ENCODE data around the gene ARHGEF4.

Gene ARHGEF4

GRCh38 chr2:130818809-130819208, 17.9 kb upstream of the ARHGEF4 start:
- no peak for DNase-seq

GRCh38 chr2:130819226-130819607, 17.5 kb upstream of the ARHGEF4 start:
- DNase-seq = no peak

- no peak for DNase-seq
These were observed 17.0 kb upstream of the ARHGEF4 start for GRCh38 chr2:130819608-130820278.

DNA sequence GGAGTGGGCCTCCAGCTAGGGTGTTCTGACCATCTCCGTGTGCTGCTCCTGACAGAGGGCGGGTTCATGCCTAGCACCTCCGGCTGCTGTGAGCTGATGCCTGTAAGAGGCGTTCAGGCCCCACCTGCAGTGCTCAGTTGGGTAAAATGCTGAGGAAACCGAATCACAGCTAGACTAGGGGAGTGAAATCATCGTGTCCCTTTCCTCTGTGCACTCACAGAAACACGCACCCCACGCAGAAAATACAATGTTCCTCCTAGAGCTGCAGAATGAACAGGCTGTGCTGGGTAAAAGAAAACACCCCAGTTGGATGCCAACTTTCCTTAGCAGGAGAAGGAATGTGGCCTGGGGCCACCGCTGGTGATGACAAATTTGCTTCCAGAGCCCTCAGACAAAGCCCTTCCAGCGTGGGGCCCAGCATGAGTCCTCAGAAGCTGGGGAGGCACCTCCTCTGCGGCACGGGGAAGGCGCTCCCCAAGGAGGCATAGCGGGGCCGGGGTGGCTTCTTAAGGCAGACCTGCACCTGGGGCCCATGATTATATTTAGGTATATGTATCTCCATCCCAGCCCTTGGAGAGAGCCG, 16.3 kb upstream of the ARHGEF4 start:
- DNase-seq = no peak

DNA sequence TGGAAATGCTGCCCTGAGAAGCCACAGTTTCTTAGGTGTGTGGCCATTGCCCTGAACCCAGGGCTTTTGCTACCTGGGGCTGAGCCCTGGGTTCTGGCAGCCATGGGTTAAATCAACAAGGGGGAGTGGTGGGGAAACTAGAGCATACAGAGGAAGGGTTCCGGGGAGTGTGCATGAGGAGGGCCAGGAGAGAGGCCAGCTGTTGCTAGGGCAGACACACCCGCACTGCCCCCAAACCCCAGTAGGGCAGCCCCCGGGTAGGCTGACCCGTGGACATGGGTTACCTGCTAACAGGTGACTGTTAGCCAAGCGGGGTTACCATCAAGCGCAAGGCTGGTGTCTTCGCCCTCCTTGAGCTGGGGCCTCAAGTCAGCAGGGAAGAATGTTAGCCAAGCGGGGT, 14.8 kb upstream of the ARHGEF4 start:
- DNase-seq = no peak

- no peak for DNase-seq
These were observed 13.9 kb upstream of the ARHGEF4 start for GRCh38 chr2:130822766-130823165.

- DNase-seq = no peak
These were observed 13.4 kb upstream of the ARHGEF4 start for GRCh38 chr2:130823171-130823885.

GRCh38 chr2:130823886-130824491, 12.7 kb upstream of the ARHGEF4 start:
- DNase-seq = no peak

GRCh38 chr2:130824492-130825061, 12.1 kb upstream of the ARHGEF4 start:
- DNase-seq = no peak

DNA sequence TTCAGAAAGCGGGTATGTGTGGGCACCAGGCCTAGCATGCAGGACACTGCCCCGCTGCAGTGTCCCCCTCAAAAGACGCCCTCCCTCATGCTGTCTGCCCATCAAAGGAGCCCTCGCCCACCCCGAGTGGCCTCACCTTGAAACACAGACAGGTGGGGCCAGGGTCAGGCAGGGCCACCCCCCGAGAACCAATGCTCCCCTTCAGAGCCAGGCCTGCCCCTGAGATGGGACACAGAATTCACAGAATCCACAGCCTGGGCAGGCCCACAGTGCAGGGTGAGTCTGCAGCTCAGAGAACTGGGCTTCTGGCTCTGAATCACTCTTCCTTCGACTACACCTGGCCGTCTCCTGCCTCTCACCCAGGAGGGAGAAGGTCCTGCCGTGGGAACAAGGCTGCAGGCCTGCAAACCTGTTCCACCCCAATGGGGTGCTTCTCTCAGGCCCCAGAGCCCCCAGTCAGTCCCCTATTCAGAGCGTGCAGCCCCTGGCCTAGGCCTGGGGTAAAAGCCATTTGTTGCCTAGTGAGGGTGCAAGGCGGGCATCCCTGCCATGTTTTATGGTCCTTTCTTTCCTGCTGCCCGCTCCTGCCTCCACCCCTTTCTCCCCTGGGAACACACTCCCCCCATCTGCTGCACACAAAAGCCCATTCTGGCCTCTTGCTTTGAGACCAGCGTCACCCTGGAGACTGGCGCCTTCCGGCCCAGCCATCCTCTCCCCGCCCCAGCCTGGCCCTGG, 11.3 kb upstream of the ARHGEF4 start:
- DNase-seq = no peak

DNA sequence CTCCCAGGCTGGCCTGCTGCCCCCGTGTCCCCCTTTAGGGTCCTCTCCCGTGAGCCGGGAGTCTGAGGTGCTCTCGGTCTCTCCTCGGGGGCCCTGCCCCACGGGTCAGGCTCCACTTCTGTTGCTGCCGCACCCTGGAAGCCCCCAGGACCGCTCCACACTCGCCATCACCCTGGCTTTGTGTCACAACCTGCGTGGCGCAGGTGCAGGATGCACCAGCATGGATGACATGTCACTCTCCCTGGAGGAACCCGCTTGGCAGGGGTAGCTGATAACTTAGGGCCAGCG, 10.8 kb upstream of the ARHGEF4 start:
- DNase-seq = no peak

- DNase-seq = no peak
These were observed 10.3 kb upstream of the ARHGEF4 start for GRCh38 chr2:130826419-130826818.

DNA sequence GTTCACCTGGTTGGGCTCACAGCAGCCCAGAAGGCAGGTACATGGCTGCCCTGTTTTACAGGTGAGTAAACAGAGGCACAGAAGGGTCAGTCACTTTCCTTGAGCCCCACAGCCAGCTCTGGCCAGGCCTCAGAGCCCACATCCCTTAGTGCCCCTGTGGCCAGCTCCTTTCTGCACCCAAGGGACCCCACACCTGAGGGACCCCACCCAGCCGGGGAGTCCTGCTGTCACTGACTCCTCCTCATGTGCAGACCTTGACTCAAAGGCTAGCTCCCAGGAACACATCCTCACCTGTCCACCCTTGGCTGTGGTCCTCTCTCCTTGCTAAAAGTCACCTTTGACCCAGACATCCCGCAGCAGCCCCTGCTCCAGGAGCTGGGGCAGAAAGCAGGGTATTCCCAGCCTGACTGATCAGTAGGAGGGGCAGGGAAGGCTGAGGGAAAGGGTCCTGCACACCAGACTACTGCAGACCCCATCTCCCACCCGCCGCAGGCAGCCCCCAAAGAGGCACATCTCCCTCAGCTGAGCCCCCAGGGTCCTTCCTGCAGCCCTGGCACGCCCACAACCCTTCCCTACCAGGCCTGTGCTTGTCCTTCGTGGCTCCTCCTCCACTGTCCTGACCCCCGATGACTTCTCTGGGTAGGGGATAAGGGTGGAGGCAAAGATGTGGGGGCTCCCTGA, 9.8 kb upstream of the ARHGEF4 start:
- DNase-seq = no peak

DNA sequence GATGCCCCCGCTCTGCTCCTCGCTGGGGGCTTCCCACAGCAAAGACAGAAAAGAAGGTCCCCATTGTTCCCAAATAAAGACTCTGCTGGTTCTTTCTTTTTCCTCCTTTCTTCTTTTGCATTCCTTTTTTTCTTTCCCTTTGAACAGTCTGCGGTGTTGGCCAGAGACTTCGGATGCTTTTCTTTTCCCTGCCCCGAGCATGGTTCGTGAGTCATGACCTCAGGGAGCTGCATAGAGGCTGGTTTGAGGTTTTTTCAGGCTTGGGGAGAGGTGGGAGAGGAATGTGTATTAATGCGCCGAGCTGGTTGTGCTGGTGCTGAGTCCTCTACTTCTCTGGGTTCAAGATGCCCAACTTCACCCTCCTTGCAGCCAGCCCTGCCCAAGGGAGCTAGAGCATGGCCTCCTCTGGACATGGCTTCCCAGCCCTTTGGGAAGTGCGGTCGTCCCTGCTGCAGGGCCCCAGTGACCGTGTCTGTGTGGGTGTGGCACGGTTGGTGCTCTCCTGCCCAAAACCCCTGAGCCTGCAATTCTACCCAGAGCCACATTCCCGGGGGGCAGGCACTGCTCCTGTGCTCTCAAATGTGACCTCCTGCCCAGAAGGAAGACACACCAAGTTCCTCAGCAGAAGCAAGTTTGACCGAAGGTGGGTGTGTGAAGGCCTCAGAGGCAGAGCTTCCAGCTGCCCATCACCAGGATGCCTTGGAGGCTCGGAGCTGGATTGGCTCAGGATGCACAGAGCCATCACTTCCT, 9.0 kb upstream of the ARHGEF4 start:
- DNase-seq = no peak

DNA sequence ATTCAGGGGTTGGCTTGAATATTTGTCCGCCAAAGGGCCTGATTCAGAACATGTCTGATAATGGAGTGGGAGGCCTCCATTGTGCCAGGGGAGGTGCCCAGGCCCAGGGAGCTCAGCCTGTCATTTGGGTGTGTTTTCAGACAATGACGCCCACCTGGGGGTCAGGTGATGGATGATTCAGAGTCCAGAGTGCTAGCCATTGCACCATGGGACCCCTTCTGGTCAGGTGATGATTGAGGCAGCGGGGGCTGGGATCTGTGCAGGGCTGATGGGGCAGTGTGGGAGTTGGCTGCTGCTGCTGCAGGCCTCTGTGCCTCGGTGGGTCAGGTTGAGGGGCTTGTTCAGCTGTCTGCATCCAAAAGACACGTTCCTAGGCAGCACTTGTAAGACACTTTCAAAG, 8.3 kb upstream of the ARHGEF4 start:
- no peak for DNase-seq

DNA sequence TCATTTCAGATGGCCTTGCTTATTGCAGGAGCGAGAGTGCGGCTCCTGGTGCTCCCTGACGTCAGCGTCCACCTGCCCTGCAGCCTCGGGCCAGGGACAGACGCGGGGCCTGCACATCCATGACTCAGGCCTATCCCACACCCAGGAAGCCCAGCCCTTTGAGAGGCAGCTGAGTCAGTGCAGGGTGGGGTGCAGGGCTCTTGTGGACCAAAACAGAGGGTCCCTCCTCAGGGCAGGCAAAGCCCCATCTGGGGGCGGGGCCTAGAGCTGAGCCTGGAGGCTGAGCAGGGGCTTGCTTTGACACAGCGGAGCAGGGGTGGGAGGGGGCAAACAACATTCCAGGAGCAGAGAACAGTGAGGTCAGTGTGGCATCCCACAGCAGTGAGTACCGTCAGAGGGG, 7.7 kb upstream of the ARHGEF4 start:
- no peak for DNase-seq

- no peak for DNase-seq
These were observed 6.2 kb upstream of the ARHGEF4 start for GRCh38 chr2:130830538-130830937.

DNA sequence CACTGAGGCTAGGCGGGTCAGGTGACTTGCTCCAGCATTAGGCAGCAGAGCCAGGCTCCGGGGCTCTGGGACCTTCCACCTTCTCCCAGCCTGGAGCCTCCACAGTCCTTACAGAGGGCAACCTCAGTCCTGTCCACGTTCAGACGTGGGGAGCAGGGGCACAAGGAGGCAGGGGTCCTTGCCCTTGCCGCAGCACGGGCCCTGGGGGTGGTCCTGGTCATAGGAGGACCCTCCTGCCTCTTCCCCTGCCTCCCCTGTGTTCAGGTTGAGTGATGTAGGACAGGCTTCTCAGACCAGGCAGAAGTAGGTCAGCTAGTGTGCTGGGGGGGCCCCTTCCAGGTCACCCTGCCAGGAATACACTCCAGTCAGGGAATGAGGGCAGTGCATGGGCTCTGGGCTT, 5.4 kb upstream of the ARHGEF4 start:
- no peak for DNase-seq

DNA sequence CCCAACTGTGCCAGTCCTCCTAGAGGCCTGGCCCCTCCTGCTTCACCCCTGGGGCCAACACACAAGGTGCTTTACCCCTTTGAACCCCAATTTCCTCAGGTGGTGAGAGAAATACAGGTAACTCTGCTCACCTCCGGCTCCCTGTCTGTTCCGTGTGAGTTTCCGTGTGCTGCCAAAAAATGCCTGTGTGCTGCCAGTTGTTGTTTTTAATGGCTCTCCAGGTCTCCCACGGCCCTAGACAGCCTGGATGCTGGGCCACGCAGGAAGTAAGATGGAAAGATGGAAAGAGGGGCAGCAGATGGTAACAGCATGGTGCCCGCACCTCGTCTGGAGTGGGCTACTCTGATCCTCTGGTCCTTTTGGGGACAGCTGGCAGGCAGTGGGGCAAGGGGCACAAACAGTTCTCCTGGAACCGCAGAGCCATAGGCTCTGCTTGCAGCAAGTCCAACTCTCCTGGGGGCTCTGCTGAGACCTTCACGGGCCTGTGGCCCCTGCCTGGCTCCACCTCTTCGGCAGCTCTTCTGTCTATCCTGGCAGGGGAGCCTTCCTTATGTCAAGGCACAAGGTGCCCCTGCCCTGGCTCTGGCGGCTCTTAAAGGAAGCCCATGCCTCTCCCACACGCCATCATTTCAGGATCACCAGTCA, 4.3 kb upstream of the ARHGEF4 start:
- DNase-seq = no peak

DNA sequence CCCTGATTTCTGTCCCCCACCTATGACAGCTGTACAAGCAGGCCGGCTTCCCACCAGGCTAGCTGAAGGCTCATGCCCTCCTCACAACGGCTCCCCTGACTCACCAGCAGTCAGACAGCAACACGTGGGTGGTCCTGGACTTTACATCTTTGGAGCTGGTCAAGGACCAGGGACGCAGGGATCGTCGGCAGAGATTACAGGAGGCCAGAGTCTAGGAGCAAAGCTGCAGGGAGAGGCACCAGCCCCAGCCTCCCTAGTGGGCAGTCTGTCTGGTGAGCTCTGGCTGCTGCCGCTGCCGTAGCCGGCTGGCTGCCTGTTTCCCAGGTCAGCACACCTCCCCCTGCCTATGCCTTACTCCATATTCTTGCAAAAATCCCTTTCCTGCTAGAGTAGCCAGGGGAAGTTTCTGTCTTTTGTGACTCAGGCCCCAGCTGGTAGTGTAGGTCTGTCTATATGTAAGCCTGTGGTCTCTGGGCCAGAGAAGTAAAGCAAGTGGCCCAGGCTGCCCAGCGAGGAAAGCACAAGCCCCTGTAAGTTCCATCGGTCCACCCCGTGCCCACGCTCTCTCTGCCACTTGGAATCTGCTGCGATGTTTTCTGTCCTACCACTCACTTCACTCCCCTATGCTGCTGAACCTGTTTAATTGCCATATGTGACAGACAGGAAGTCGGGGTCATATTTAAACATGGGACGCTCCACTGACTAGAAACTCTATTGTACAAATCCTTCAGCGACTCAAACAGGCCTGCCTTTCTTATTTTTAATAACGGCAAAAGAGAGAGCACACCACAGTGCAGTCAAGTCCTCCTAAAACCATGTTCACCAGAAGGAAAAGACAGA, 2.4 kb upstream of the ARHGEF4 start:
- no peak for DNase-seq

Data from hematopoietic multipotent progenitor cell treated with erythropoietin and hydrocortisone succinate and interleukin-3 and kit ligand, for 8 days (in vitro differentiated cells).